Thyroid gland (tissue), 4 donors: ENCODE results near the gene DUSP10.

Experiments
- CTCF ChIP-seq, 6 experiments: fragments of 200-600 bp in 3 of 6; fragments of 450-650 bp in 3 of 6; sonication (generic) in 3 of 6; IDR thresholded peaks; one replicate each; pipeline ENCODE4 v1.5.1; 2016 to 2019; ENCODE audit warnings: antibody characterized with exemption in 6 of 6, mild to moderate bottlenecking in 2 of 6, inconsistent platforms in 1 of 6, moderate library complexity in 1 of 6
- POLR2A ChIP-seq, 2 donors: fragments of 450-650 bp; IDR thresholded peaks; one replicate each; pipeline ENCODE4 v1.6.1; 2017; ENCODE audit warnings: antibody characterized with exemption in 2 of 2, mild to moderate bottlenecking in 2 of 2, moderate library complexity in 1 of 2

GRCh38 chr1:221743416-221744208, 1.7 kb upstream of the DUSP10 start:
- TF ChIP-seq CTCF (IDR thresholded peaks at IDR 0.05) (no peak), POLR2A (IDR thresholded peaks at IDR 0.05) (no peak)
